Esophagus squamous epithelium (tissue), 5 donors: ENCODE results near the gene TFF3. TPM values are rescaled to one million over a fixed set of nuclear protein-coding genes. Genes with fewer than 3 reads are reported as not detected.

Experiments used
- DNase-seq: peaks from one replicate; lab custom pipeline; 2025; lab: John Stamatoyannopoulos, UW
- H3K27ac ChIP-seq, 4 donors: fragments of 200-600 bp; sonication (generic); one replicate each; pipeline ENCODE4 v1.5.1; 2016 to 2019; ENCODE audit warnings: mild to moderate bottlenecking in 1 of 4
- H3K27me3 ChIP-seq, 4 donors: fragments of 200-600 bp; sonication (generic); 1 replicate in 3 of 4; 2 replicates in 1 of 4; pipeline versions ENCODE4 v1.5.1 to v1.6.0; 2017 to 2021; ENCODE audit warnings: antibody characterized with exemption in 1 of 4
- H3K36me3 ChIP-seq, 3 donors: fragments of 200-600 bp; sonication (generic); one replicate each; pipeline ENCODE4 v1.5.1; 2016 to 2019
- H3K4me1 ChIP-seq, 3 donors: fragments of 200-600 bp; sonication (generic); one replicate each; pipeline ENCODE4 v1.5.1; 2017 to 2019
- H3K4me3 ChIP-seq, 4 donors: fragments of 200-600 bp; sonication (generic); 1 replicate in 3 of 4; 2 replicates in 1 of 4; pipeline ENCODE4 v1.5.1; 2016 to 2019; ENCODE audit warnings: mild to moderate bottlenecking in 2 of 4, moderate library complexity in 1 of 4
- H3K9me3 ChIP-seq, 3 donors: fragments of 200-600 bp; sonication (generic); one replicate each; pipeline ENCODE4 v1.5.1; 2016 to 2019
- CTCF ChIP-seq, 6 experiments: fragments of 450-650 bp in 4 of 6; fragments of 200-600 bp in 2 of 6; sonication (generic) in 2 of 6; IDR thresholded peaks; one replicate each; pipeline ENCODE4 v1.5.1; 2016 to 2019; ENCODE audit warnings: antibody characterized with exemption in 6 of 6, mild to moderate bottlenecking in 4 of 6, moderate library complexity in 4 of 6
- POLR2A ChIP-seq, 4 donors: fragments of 450-650 bp; IDR thresholded peaks; one replicate each; pipeline ENCODE4 v1.6.1; 2017; ENCODE audit warnings: antibody characterized with exemption in 4 of 4, mild to moderate bottlenecking in 4 of 4, moderate library complexity in 3 of 4
- WGBS, 2 donors: methylation state at CpG; one replicate each; pipeline ENCODE4 v1.1.5; 2018; 5-methylcytosine and 5-hydroxymethylcytosine counted together
- intact Hi-C: fragments of 100-400 bp; cut with DNase I; formaldehyde crosslinking; loops from one replicate; pipeline ENCODE4 v1.15.0; 2022
- total RNA-seq, 4 donors: library from RNA; depleted of rRNA; stranded (reverse); fragments of >200 nt; gene quantifications; one replicate each; pipeline ENCODE4 v1.1.0, GENCODE V29; 2016
- donor health status: DM: yes; HTN: yes; CAD: no.

The TFF3 gene
- total RNA-seq, 4 donors from 2014 or later, result 1.4 to 15.1 (median 7.2) TPM; not detected in 1

- Histone ChIP-seq H3K9me3 (no peaks in the 10 kb centered on the region), H3K36me3 (peaks cover 0 to 32% (median 0%) of the 10 kb centered on the region in 3 donors), H3K27ac (no peak overlapping the region), H3K4me3 (no peak overlapping the region), H3K27me3 (no peaks in the 10 kb centered on the region), H3K4me1 (no peaks in the 10 kb centered on the region)
- 79 to 87% methylated on average over 11 to 12 of the region's 13 CpGs for WGBS, 2 donors
- no peak for DNase-seq
- TF ChIP-seq CTCF (IDR thresholded peaks at IDR 0.05) (no peak), POLR2A (IDR thresholded peaks at IDR 0.05) (no peak)
- intact Hi-C loops, result no loop called here
Observed at GRCh38 chr21:42285569-42286245, 29.5 kb downstream of the TFF3 start.

DNA sequence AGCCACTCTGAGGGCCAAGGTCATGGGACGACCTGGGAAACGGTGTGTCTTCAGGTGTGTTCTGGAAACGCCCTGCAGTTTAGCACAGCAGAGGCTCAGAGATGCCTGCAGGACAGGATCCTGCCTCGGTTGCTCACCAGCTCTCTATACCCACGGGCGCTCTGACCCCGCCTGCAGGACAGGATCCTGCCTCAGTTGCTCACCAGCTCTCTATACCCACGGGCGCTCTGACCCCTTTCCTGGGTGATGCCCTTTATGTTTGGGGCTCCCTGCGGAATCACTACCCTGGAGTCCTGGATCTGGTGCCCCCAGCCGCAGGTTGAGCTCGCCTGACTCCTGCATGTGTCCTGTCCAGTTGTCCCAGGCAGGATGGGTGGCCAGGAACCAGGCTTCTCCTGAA, 32.5 kb downstream of the TFF3 start:
- intact Hi-C loops, result no loop called here
- H3K27me3 ChIP-seq, result no peaks in the 10 kb centered on the region
- DNase-seq, result no peak
- no peak overlapping the region for H3K4me3 ChIP-seq
- TF ChIP-seq POLR2A (IDR thresholded peaks at IDR 0.05) (no peak), CTCF (IDR thresholded peaks at IDR 0.05) (no peak)
- WGBS, 2 donors, result 95% methylated on average over 3 to 10 of the region's 12 CpGs
- H3K9me3 ChIP-seq, result no peaks in the 10 kb centered on the region
- H3K27ac ChIP-seq, result no peak overlapping the region
- peaks cover 0 to 27% (median 0%) of the 10 kb centered on the region in 3 donors for H3K36me3 ChIP-seq
- H3K4me1 ChIP-seq, result no peaks in the 10 kb centered on the region

DNA sequence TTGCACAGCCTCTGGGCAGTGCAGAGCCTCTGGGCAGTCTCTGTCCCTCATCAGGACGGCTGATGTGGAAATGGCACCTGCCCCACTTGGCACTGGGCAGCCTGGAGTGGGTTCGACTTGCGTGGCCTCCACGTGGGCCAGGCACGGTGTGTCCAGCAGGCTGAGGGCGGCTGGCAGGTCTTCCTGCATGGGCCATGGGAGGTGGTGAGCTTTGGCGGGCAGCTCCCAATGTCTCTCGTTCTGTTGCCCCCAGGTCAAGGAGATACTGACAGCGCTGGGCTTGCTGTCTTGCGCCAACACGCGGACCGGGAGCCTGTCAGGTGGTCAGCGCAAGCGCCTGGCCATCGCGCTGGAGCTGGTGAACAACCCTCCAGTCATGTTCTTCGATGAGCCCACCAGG, 33.2 kb downstream of the TFF3 start:
- WGBS, 2 donors, result 93% methylated on average over 6 of the region's 18 CpGs; no CpG with 5 or more reads in 1 of the 2 donors
- no peak for DNase-seq
- Histone ChIP-seq H3K4me1 (no peaks in the 10 kb centered on the region), H3K9me3 (no peaks in the 10 kb centered on the region), H3K36me3 (peaks cover 0 to 25% (median 0%) of the 10 kb centered on the region in 3 donors), H3K27me3 (no peaks in the 10 kb centered on the region), H3K4me3 (no peak overlapping the region), H3K27ac (no peak overlapping the region)
- no peak for TF ChIP-seq POLR2A (IDR thresholded peaks at IDR 0.05)
- TF ChIP-seq CTCF (IDR thresholded peaks at IDR 0.05), result no peak
- intact Hi-C loops, result no loop called here

GRCh38 chr21:42281181-42281680, 34.0 kb downstream of the TFF3 start:
- intact Hi-C loops, result no loop called here
- TF ChIP-seq CTCF (IDR thresholded peaks at IDR 0.05) (no peak), POLR2A (IDR thresholded peaks at IDR 0.05) (no peak)
- H3K4me3 ChIP-seq, result no peak overlapping the region
- DNase-seq, result no peak
- 63 to 77% methylated on average over 1 to 6 of the region's 12 CpGs for WGBS, 2 donors
- H3K36me3 ChIP-seq, result peaks cover 0 to 25% (median 0%) of the 10 kb centered on the region in 3 donors
- H3K4me1 ChIP-seq, result no peaks in the 10 kb centered on the region
- H3K27me3 ChIP-seq, result no peaks in the 10 kb centered on the region
- H3K27ac ChIP-seq, result no peak overlapping the region
- H3K9me3 ChIP-seq, result no peaks in the 10 kb centered on the region

DNA sequence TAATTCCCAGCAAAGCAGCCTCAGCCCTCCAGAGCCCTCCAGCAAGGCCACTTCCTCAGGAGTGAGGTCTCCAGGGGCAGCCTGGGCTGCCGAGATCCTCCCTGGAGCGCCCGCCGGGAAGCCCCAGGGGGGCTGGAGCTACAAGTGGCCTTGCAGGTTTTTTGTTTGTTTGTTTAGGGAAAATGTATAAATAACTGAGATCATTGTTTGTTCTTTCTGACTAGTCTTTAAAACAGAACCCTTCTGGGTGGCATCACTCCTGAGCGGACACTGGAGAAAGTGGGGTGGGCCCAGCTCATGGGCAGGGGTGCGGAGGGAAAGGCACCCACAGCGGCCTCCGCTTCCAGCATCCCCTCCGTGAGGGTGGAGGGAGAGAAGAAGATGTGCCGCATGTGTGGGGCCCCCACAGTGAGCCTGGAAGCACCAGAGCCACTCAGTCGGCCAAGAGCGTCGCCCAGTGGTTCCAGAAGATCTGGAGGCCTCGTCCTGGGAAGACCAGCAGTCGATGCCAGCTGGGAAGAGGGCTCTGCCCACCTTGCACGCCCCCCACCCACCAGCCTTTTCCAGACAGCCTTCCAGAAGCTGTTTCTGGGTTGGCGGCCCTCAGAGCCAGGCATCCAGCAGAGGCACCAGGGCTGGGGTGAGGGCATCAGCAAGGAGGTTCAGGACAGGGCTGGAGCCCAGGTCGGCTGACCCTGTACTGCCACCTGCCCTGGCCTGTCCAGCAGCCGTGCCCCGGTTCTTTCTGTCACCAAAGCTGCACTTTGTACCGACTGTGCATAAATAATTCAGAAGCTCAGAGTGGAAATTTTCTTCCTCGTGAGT, 34.6 kb downstream of the TFF3 start:
- TF ChIP-seq CTCF (IDR thresholded peaks at IDR 0.05), result no peak
- TF ChIP-seq POLR2A (IDR thresholded peaks at IDR 0.05), result no peak
- no peak for DNase-seq
- no peaks in the 10 kb centered on the region for H3K4me1 ChIP-seq
- intact Hi-C loops, result no loop called here
- no peaks in the 10 kb centered on the region for H3K9me3 ChIP-seq
- WGBS, 2 donors, result 79 to 87% methylated on average over 11 to 13 of the region's 22 CpGs
- no peaks in the 10 kb centered on the region for H3K27me3 ChIP-seq
- no peak overlapping the region for H3K4me3 ChIP-seq
- no peak overlapping the region for H3K27ac ChIP-seq
- peaks cover 0 to 25% (median 0%) of the 10 kb centered on the region in 3 donors for H3K36me3 ChIP-seq
